Panc1 (cell line): Measurements from ENCODE around the gene NECAB2.

ENCODE experiments used
- CTCF ChIP-seq: fragments of 450-650 bp; IDR thresholded peaks from 2 replicates; pipeline ENCODE4 v1.5.1; 2017; ENCODE audit warnings: mild to moderate bottlenecking
- POLR2AphosphoS5 ChIP-seq: IDR thresholded peaks from 2 replicates; pipeline ENCODE4 v1.6.1; 2012; ENCODE audit warnings: mild to moderate bottlenecking, low read depth, low read length, moderate library complexity
- REST ChIP-seq, 2 experiments: IDR thresholded peaks; 2 replicates each; pipeline ENCODE4 v1.6.1; 2011 to 2012; ENCODE audit warnings: low read depth in 2 of 2, control low read depth in 1 of 2, low read length in 1 of 2, mild to moderate bottlenecking in 1 of 2, moderate library complexity in 1 of 2; ENCODE audit not compliant: insufficient read depth in 1 of 2
- TCF7L2 ChIP-seq: IDR thresholded peaks from 2 replicates; pipeline ENCODE4 v1.6.1; 2011; ENCODE audit warnings: mild to moderate bottlenecking, low read depth, low read length, inconsistent platforms

GRCh38 chr16:84026606-84027005, 58.6 kb downstream of the NECAB2 start:
- no peak for TF ChIP-seq POLR2AphosphoS5
- no peak for TF ChIP-seq CTCF
- TF ChIP-seq TCF7L2: no peak
- no peak for TF ChIP-seq REST (IDR thresholded peaks at IDR 0.05; ENCODE audit: insufficient read depth in 1 of 2, low read depth in 2 of 2, low read length in 1 of 2)
